ENCODE results near the gene SPATA2. TPM values are rescaled to one million over a fixed set of nuclear protein-coding genes. Genes with fewer than 3 reads are reported as not detected.

SPATA2 gene
- total RNA-seq, 1 experiment from 2014 or later: 6.6 TPM

- H3K4me1 ChIP-seq (ENCODE audit: control insufficient read depth in 1 of 2, insufficient read depth in 2 of 2, low read length in 2 of 2): peaks cover 13 to 26% of the 10 kb centered on the region in 2 experiments
- POLR2A ChIA-PET: interaction anchor here (0.7 kb wide), 1 partner anchor 152 kb away, joined by 3 read pairs; no protein-coding TSS in a partner anchor
- no peak overlapping the region for H2AFZ ChIP-seq (ENCODE audit: low read depth, low read length, poor library complexity, severe bottlenecking)
- H4K20me1 ChIP-seq (ENCODE audit: insufficient read depth): no peaks in the 10 kb centered on the region
- TF ChIP-seq, protein P1, sequence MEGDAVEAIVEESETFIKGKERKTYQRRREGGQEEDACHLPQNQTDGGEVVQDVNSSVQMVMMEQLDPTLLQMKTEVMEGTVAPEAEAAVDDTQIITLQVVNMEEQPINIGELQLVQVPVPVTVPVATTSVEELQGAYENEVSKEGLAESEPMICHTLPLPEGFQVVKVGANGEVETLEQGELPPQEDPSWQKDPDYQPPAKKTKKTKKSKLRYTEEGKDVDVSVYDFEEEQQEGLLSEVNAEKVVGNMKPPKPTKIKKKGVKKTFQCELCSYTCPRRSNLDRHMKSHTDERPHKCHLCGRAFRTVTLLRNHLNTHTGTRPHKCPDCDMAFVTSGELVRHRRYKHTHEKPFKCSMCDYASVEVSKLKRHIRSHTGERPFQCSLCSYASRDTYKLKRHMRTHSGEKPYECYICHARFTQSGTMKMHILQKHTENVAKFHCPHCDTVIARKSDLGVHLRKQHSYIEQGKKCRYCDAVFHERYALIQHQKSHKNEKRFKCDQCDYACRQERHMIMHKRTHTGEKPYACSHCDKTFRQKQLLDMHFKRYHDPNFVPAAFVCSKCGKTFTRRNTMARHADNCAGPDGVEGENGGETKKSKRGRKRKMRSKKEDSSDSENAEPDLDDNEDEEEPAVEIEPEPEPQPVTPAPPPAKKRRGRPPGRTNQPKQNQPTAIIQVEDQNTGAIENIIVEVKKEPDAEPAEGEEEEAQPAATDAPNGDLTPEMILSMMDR (IDR thresholded peaks at IDR 0.05 in 2 of 3, conservative IDR thresholded peaks at IDR 0.05 in 1 of 3; ENCODE audit: borderline replicate concordance in 1 of 3, insufficient read depth in 1 of 3, low read depth in 2 of 3, low read length in 2 of 3): peak in 1 of 3 experiments; percentile 3; a peak in 1 of 6 replicates
- TF ChIP-seq POLR2AphosphoS5 (IDR thresholded peaks at IDR 0.05; ENCODE audit: low read depth, low read length): no peak
- no peak for TF ChIP-seq POLR2A (IDR thresholded peaks at IDR 0.05; ENCODE audit: borderline replicate concordance, extremely low read depth, insufficient read depth, insufficient read length)
- TF ChIP-seq EZH2phosphoT487 (IDR thresholded peaks at IDR 0.05; ENCODE audit: borderline replicate concordance): no peak
- ATAC-seq (peak; percentile 11), DNase-seq (ENCODE audit: low read depth, low spot score) (no peak)
- H3K9ac ChIP-seq (ENCODE audit: low read length): peak overlapping the region; percentile 94
- H3K9me2 ChIP-seq (ENCODE audit: insufficient read depth): no peaks in the 10 kb centered on the region
- RAD21 ChIA-PET (ENCODE audit: low non-redundant PET in 1 of 2, low total read pairs in 2 of 2, uncharacterized antibody in 2 of 2, unreplicated experiment in 2 of 2): no interaction called here
- no peaks in the 10 kb centered on the region for H3K9me3 ChIP-seq (ENCODE audit: control insufficient read depth in 1 of 2, insufficient read depth in 1 of 2, low read depth in 1 of 2, low read length in 2 of 2)
- TSS peak; percentile 44 for BruUV-seq (replicated peaks)
- H3K36me3 ChIP-seq (ENCODE audit: control insufficient read depth in 1 of 2, insufficient read depth in 2 of 2, low read length in 2 of 2): peaks cover 0 to 4% of the 10 kb centered on the region in 2 experiments; a peak in 1 of 4 replicates
- intact Hi-C loops (cut with micrococcal nuclease): no loop called here
- H3K27ac ChIP-seq (ENCODE audit: low read depth, low read length): peak overlapping the region; percentile 100
- no peaks in the 10 kb centered on the region for H3K27me3 ChIP-seq (ENCODE audit: insufficient read depth, low read length)
- peak overlapping the region; percentile 84 for H3K4me2 ChIP-seq (ENCODE audit: low read length)
- CTCF ChIA-PET: no interaction called here
- H3K4me3 ChIP-seq (replicated peaks in 1 of 2; ENCODE audit: low read depth in 1 of 2, low read length in 2 of 2): peak overlapping the region; percentile 90 to 99
- H3K79me2 ChIP-seq (ENCODE audit: insufficient read depth, low read length): peaks cover 55% of the 10 kb centered on the region
Measured at GRCh38 chr20:49914310-49915117, 815 bp downstream of the SPATA2 start.
